ENCODE measurements around the gene OAS3. TPM values are rescaled to one million over a fixed set of nuclear protein-coding genes. Genes with fewer than 3 reads are reported as not detected.

OAS3 gene
- total and polyA plus RNA-seq, 4 donors = 3.8 to 9.5 (median 5.4) TPM

GRCh38 chr12:112948806-112949205, 10.5 kb downstream of the OAS3 start:
- H3K36me3 ChIP-seq (ENCODE audit: control insufficient read depth in 4 of 4, insufficient read depth in 3 of 4, low read depth in 1 of 4, low read length in 3 of 4) = peaks cover 0 to 40% (median 8%) of the 10 kb centered on the region in 4 donors
- 98% methylated on average over 7 of the region's 7 CpGs for WGBS

More at GRCh38 chr12:112948806-112949205, 10.5 kb downstream of the OAS3 start:
- Histone ChIP-seq H3K4me1 (ENCODE audit: control insufficient read depth in 4 of 4, insufficient read depth in 4 of 4, low read length in 3 of 4) (no peaks in the 10 kb centered on the region), H3K9me3 (ENCODE audit: control insufficient read depth in 4 of 4, low read length in 3 of 4) (no peaks in the 10 kb centered on the region), H3K4me3 (ENCODE audit: low read depth in 1 of 3, low read length in 3 of 3) (no peak overlapping the region), H3K27me3 (ENCODE audit: control insufficient read depth in 4 of 4, insufficient read depth in 4 of 4, low read length in 3 of 4) (no peaks in the 10 kb centered on the region), H3K9ac (ENCODE audit: low read depth in 1 of 2, low read length in 2 of 2) (no peak overlapping the region), H3K27ac (ENCODE audit: low read depth in 1 of 2, low read length in 2 of 2) (no peak overlapping the region)
- no peak for DNase-seq (ENCODE audit: low spot score)
- TF ChIP-seq NR2F2 (IDR thresholded peaks at IDR 0.05) = no peak
- no peak for TF ChIP-seq RAD21 (IDR thresholded peaks at IDR 0.05)
- no peak for TF ChIP-seq CTCF (IDR thresholded peaks at IDR 0.05; ENCODE audit: low read depth, low read length, missing input control)
- no peak for TF ChIP-seq FOXA1 (IDR thresholded peaks at IDR 0.05)
- TF ChIP-seq SP1 (IDR thresholded peaks at IDR 0.05) = no peak
- TF ChIP-seq, protein P1, sequence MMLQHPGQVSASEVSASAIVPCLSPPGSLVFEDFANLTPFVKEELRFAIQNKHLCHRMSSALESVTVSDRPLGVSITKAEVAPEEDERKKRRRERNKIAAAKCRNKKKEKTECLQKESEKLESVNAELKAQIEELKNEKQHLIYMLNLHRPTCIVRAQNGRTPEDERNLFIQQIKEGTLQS (IDR thresholded peaks at IDR 0.05) = no peak
- TF ChIP-seq, protein P2, sequence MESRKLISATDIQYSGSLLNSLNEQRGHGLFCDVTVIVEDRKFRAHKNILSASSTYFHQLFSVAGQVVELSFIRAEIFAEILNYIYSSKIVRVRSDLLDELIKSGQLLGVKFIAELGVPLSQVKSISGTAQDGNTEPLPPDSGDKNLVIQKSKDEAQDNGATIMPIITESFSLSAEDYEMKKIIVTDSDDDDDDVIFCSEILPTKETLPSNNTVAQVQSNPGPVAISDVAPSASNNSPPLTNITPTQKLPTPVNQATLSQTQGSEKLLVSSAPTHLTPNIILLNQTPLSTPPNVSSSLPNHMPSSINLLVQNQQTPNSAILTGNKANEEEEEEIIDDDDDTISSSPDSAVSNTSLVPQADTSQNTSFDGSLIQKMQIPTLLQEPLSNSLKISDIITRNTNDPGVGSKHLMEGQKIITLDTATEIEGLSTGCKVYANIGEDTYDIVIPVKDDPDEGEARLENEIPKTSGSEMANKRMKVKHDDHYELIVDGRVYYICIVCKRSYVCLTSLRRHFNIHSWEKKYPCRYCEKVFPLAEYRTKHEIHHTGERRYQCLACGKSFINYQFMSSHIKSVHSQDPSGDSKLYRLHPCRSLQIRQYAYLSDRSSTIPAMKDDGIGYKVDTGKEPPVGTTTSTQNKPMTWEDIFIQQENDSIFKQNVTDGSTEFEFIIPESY (IDR thresholded peaks at IDR 0.05) = no peak
- no peak for TF ChIP-seq YY1 (IDR thresholded peaks at IDR 0.05)
- no peak for TF ChIP-seq RXRA (IDR thresholded peaks at IDR 0.05)
- no peak for TF ChIP-seq GABPA (IDR thresholded peaks at IDR 0.05 in 1 of 2, conservative IDR thresholded peaks at IDR 0.05 in 1 of 2)
- TF ChIP-seq JUND (IDR thresholded peaks at IDR 0.05) = no peak
- no peak for TF ChIP-seq EGR1 (IDR thresholded peaks at IDR 0.05; ENCODE audit: low read depth in 2 of 2)
- TF ChIP-seq REST (IDR thresholded peaks at IDR 0.05) = no peak
- no peak for TF ChIP-seq HNF4A (conservative IDR thresholded peaks at IDR 0.05)
- no peak for TF ChIP-seq HNF4G (IDR thresholded peaks at IDR 0.05)
- TF ChIP-seq, protein P3, sequence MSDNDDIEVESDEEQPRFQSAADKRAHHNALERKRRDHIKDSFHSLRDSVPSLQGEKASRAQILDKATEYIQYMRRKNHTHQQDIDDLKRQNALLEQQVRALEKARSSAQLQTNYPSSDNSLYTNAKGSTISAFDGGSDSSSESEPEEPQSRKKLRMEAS (IDR thresholded peaks at IDR 0.05) = no peak
- TF ChIP-seq FOXA2 (IDR thresholded peaks at IDR 0.05) = no peak
- TF ChIP-seq TAF1 (conservative IDR thresholded peaks at IDR 0.05) = no peak
